KBM-7 (cell line): ENCODE data around the gene TNRC6B.
A peak's percentile ranks its signal among the peaks of the same experiment; 100 is the strongest.
"Not testable (repeated sequence)": the region's sequence is repeated elsewhere in the genome, so short reads cannot be mapped to it uniquely, and the experiment has no call there.

Experiments
- DNase-seq: peaks from one replicate; pipeline ENCODE4 v3.0.0-alpha.2; 2015
- in situ Hi-C: fragments of 300-500 bp; cut with MboI; formaldehyde crosslinking; loops from 2 replicates; pipeline ENCODE4 v1.14.3; 2020; ENCODE audit warnings: low sequenced_read_pairs, low pct_unique_long_range_greater_than_20kb, mixed read lengths

Gene TNRC6B

DNA sequence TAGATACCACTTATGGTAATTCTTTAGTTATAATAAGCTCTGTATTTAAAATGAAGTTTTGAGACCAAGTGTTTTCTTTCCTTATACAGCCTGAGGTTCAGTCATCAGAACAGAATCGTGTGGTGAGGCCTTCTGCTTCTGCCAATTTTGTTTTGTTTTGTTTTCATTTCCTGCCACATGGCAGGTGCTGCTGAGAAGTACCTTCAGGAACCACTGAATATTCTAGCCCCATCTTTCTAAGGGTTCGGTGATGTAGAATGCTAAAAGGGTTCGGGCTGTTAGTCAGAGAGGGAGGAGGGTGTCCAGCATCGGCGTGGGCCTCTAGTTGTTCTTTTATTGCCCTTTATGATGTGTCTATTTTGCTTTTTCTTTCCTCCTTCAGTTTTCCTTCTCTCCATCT, 25.8 kb downstream of the TNRC6B start:
- no peak for DNase-seq

DNA sequence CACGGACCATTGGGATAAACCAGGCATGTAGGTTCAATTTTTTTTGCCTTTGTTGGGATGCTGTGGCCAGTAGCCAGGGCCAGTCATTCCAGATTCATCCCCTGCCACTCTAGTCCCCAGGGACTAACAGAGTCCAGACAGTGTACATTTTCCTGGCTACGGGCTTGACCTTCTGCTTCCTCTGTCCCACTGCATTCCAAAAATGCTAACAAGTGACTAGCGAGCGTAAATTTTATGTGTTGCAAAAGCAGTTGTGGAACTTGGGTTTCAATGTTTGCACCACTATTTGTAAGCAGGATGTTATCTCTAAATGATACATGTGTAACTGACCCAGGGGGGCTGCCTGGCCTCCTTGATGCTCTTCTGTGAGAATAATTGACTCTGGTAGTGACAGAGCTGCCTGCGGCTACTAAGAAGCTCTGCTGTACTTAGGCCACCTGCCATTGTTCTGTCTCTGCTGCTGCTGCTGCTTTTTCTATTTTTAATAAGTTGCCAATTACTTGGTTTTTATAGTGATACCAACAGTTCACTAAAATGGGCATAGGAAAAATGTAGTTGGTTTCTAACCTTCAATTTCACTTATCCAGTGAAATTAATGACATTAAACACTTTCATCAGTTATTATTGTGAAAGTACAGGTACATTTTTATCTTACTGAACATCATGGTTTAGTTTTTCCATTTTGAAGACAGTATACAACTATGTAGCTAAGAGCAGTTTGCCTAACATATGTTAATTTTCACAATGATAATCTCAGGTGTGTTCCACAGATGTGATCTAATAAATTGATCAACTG, 26.8 kb downstream of the TNRC6B start:
- in situ Hi-C loops: no loop called here
- no peak for DNase-seq

More for the DNA sequence above, 25.8 kb downstream of the TNRC6B start:
- in situ Hi-C loops: no loop called here

DNA sequence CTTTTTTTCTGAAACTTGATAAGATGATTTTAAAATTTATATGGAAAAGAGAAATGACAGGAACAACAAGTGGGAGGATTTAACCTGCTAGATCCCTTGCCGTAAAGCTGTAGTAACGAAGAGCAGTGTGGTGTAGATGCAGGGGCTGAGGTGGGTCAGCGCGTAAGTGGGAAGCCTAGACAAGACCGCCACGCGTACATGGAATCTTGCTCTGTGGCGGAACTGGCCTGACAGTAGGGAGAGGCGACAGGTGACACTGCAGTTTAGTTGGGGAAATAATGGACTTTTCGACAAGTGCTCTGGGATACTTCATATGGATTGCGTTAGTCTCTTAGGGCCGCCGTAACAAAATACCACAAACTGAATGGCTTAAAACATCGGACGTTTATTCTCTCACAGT, 28.8 kb downstream of the TNRC6B start:
- no peak for DNase-seq
- in situ Hi-C loops: no loop called here

DNA sequence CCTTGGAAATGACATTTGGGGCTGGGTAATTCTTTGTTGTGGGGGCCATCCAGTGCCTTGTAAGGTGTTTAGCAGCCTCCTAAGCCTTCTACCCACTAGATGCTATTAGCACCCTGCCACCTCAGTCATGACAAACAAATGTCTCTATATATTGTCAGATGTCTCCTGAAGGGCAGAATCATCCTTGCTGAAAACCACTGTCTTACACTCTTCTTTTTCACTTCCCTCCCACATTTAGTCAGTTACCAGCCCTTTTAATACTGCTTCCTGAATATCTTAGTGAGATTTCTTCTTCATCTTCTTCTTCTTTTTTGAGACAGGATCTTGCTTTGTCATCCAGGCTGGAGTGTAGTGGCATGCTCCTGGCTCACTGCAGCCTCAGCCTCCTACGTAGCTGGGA, 33.1 kb downstream of the TNRC6B start:
- in situ Hi-C loops: no loop called here
- DNase-seq: peak; percentile 35

DNA sequence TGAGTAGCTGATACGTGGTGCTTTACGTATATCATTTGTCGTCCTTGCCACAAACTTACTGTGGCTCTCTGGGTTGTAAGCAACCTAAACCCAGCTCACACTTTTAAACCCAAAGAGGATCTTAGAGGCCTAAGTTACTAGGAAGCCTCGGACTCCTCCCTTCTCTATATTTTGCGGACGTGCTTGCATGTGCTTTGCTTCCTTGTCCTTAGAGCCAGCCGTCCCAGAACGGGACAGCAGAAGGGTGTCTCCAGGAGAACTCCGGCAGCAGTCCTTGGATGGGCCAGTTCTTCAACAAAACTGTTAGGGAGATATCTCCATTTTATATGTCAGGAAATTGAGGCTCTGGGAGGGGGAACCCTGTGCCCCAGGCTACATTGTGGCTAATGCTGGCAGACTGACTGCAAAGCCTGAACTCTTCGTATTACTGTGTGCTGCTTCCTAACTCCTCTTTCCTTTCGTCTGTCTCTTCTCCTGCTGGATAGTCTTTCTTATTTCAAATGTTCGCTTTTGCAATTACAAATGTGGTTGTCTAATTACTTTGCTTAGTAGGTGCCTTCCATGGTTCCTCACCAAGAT, 33.8 kb downstream of the TNRC6B start:
- in situ Hi-C loops: no loop called here
- DNase-seq: no peak

DNA sequence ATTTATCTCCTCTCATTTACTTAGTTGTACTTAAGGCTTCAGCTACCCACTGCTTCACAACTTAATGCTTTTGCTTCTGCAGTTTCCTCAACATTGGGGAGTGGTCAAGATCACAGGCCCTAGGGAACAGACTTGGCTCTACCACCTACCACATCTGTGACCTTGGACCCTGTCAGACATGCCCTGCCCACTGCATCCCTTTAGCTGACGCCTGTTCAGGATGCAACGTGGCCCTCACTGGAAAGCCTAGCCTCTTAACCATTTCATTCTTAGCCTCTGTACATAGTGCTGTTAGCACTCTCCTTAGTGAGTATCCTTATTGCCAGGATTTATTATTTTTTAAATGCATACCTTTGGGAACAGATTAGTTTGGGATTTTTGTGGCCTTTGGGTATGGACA, 34.4 kb downstream of the TNRC6B start:
- DNase-seq: no peak
- in situ Hi-C loops: no loop called here

DNA sequence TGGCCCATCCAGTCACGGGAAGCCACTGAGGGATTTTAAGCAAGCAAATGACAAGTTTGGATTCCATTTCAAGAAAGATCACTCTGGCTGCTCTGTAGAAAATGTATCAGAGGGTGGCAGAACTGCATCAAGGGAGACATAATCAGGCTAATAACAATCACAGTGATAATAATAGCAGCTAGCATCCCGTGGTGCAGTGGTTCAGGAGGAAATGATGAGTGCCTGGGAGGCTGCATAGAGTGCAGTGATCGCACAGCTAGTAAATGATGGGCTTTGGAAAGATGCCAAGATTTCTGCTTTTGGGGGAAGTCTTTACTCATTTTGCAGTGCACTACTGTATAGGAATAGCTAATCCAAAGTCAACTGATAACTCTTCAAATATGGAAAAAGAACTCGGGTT, 35.8 kb downstream of the TNRC6B start:
- in situ Hi-C loops: no loop called here
- peak; percentile 30 for DNase-seq

DNA sequence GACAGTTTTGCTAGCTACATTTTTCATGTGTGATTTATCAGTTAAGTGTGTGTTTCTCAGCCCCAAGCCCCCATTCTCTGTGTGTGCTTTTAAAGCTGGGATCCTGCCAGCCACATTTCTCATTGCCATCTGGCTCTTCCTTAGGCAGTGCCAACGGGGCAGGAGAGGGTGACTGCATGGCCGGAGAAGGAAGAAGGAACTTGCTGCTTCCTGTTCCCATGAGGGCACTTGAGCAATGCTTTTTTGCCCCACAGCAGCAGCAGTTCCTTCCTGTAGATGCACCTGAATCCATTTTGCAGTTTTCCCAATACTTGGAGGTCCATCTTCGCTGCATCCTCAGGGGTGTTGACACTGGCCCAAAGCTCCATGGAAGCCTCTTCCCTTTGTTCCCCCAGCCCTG, 37.5 kb downstream of the TNRC6B start:
- in situ Hi-C loops: no loop called here
- peak; percentile 50 for DNase-seq

DNA sequence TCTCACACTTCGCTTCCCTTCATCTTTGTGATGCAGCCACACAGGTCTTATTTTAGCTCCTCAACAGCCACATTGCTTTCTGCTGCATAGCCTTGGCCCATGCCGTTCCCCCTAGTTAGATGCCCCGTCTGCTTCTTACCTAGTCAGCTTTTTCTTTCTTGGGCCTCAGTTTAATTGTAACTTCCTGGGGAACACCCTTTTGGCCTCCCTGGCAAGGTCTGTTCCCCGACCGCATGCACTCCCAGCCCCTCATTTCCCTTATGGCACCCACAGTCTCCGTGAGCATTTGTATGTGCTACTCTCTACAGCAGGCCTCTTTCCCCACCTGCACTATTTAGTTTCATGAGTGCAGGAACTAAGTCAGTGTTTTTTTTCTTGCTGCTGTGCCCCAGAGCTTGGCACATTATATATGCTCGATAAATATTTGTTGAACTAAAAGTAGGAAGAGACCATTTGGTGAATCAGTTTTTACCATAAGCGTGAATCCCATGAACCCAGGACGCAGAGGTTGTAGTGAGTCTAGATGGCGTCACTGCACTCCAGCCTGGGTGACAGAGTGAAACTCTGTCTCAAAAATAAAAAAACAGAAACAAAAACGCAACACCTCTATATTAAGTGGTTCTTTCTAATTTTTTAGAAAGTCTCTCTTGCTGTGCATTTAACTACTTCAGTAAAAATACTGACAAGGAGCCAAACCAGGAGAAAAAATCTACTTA, 38.5 kb downstream of the TNRC6B start:
- no peak for DNase-seq
- in situ Hi-C loops: no loop called here

DNA sequence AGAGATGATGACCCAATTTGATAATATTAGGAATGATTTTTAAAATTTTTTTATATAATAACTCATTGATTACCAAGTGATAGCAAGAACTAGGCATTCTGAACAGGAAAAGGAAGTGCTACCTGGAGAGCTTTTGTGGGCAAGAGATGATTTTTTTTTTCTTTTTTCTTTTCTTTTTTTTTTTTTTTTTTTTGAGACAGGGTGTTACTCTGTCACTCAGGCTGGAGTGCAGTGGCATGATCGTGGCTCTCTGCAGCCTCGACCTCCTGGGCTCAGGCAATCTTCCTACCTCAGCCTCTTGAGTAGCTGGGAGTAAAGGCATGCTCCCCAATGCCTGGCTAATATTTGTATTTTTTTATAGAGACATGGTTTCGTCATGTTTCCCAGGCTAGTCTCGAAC, 40.4 kb downstream of the TNRC6B start:
- no peak for DNase-seq
- in situ Hi-C loops: no loop called here

DNA sequence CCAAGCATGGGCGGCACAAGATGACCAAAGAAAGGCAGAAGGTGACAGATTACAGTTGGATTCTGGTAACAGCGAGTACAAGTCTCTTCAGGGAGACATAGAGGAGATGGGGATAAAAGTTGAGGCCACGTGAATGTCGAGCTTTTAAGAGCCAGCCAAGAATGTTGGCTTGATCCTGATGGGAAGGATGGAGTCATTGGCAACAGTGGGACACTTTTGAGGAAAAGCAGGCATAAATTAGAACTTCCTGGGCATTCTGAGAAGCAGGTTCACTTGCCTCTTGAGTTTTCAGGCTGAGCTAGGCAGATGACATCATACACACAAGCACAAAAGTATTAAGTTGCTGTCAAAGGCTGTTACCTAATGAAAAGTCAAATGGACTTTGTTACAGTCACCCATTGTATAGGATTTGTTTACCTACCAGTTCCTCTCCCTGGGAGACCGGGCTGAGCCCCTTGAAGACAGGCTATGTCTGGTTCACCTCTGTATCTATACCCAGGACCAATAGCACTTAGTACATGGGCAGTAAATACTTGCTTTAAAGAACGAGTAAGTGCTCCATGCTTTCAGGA, 41.1 kb downstream of the TNRC6B start:
- in situ Hi-C loops: no loop called here

DNA sequence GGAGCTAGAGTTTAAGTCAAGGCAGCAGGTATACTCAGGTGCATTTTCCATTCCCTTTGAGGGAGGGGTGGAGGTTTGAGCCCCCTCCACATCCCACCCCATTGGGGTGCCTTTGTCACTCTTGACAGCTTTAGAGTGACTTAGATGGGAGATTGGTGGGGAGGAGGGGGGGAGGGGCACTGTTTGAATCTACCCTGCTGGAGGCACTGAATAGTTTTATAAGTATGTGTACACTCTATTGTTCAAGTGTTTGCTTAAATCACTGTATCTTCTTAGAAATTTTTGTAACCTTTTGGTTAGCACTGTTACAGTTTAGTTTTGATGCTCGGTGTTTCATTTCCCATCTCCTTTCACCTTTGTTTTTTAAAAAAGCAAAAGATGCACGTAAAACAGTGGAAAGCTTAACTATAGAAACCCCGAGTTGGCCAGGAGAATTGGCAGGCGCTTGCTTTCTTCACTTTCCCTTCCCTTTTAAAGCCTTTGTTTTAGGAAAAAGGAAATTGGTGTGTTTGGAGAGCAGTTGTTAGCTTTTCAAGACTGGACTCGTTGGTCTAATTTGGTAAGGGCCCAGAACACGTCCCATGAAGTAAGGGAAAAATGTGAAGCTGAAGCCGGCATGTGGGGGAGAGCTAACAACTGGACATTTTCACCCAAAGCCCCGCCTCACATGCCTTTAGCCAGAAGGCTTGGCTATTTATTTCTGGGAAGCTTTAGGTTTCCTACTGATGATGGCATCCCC, 42.8 kb downstream of the TNRC6B start:
- DNase-seq: no peak

More for the DNA sequence above, 41.1 kb downstream of the TNRC6B start:
- no peak for DNase-seq

DNA sequence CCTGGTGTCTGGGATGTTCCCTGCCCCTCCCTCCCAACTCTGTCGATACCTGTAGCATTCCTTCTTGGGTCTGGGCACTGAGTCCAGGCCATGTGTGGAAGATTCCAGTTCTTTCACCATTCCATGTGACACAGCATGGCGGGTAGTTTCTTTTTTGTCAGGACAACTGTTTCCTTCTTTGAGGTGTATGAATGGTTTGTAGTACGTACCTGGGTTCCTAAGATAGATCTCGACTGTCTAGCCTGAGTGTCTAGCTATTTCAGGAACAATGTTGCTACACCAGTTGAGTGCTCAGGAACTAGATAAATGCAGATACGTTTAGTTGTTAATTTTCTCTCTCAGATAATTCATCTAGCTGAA, 43.3 kb downstream of the TNRC6B start:
- in situ Hi-C loops: no loop called here
- no peak for DNase-seq

More for the DNA sequence above, 42.8 kb downstream of the TNRC6B start:
- in situ Hi-C loops: no loop called here

DNA sequence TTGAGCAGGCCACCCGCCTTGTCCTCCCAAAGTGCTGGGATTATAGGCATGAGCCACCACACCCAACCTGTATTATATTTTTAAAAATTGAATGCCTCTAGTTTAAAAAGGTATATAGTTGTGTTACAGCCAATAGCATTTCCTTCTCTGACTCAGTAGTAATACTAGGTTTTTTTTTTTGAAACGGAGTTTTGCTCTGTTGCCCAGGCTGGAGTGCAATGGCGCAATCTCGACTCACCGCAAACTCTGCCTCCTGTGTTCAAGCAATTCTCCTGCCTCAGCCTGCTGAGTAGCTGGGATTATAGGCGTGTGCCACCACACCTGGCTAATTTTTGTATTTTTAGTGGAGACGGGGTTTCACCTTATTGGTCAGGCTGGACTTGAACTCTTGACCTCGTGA, 45.3 kb downstream of the TNRC6B start:
- DNase-seq: not testable (repeated sequence)

DNA sequence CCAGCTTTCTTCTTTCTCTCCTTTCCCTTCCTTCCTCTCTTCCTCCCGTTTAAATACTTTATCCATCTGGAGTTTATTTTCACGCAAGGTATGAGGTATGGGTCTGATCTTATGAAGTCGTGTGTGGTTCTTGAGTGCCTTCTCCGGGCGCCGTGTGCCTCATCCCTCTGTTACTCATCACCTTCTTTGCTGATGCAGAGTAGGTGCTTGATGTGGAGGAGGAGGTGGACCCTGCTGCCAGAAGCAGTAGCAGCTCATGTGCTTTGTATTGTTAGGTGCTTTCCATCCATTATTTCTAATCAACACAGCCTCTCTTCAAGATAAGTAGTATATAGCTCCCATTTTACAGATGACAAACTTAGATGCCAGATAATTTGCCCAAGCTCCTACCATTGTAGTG, 47.0 kb downstream of the TNRC6B start:
- DNase-seq: no peak
- in situ Hi-C loops: no loop called here

More for the DNA sequence above, 45.3 kb downstream of the TNRC6B start:
- in situ Hi-C loops: not testable (repeated sequence)

DNA sequence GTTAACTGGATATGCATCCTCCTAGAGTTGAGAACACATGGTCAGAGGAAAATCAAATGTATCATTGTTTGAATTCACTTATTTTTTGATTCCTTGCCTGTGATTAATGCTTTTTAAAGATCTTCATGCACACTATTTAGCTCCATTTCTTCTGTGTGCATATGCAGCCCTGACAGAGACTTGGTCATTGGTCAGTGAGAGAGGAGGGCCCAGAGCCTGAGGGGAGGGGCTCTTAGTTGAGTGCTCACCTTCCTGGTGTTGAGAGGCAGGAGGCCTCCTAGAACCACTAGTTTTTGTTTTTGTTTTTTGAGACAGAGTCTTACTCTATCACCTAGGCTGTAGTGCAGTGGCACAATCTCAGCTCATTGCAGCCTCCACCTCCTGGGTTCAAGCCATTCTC, 48.9 kb downstream of the TNRC6B start:
- no peak for DNase-seq
- in situ Hi-C loops: no loop called here

DNA sequence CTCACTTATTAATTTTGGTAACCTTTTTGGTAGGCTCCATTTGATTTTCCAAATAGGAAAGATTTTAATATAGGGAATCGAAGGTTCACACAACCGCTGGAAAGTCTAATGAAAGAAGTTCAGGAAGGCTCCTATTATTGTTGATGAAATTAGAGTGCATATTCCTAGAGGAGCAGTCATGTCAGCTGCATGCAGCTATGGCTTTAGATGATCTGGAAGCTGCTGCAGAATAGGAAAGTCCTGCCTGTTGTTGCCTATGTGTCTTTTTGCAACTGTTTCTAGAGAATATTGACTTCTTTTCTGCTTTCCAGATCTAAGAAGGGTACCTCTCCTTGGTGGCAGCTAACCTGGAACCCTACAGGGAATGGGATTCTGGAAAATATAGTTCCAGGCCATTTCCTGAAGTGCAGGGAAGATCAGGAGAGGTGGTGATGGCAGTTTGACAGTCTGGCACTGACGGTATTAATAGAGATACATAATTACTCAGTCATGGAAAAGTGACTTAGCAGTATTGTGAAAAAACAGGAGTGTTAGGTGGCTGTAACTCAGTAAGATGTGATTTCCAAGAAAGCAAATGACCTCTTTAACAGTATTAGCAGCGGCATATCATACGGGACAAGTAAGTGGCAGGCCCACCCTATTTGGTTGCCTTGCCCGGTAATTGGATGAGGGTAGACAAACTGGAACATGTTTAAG, 54.0 kb downstream of the TNRC6B start:
- in situ Hi-C loops: no loop called here
- DNase-seq: no peak

DNA sequence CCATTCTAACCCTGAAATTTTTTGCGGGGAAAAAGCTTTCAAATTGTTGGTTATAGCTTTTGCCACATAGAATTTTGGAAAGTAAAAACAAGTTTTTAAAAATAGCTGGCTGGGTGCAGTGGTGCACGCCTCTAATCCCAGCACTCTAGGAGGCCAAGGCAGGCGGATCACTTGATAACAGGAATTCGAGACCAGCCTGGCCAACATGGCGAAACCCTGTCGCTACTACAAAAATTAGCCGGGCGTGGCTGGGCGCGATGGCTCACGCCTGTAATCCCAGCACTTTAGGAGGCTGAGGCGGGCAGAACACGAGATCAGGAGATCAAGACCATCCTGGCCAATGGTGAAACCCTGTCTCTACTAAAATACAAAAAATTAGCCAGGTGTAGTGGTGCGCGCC, 54.9 kb downstream of the TNRC6B start:
- in situ Hi-C loops: no loop called here
- DNase-seq: no peak

DNA sequence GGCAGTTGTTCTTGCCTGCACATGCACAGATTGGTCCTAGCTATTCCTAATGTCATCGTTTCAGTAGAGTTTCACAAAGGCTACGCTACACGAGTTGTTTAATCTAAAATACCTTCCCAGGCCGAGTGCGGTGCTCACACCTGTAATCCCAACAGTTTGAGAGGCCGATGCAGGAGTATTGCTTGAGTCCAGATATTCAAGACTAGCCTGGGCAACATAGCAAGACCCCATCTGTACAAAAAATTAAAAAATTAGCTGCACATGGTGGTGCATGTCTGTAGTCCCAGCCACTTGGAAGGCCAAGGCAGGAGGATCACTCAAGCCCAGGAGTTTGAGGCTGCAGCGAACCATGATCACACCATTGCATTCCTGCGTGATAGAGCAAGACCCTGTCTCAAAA, 56.2 kb downstream of the TNRC6B start:
- no peak for DNase-seq
- in situ Hi-C loops: no loop called here
